ENCODE data around the gene HS6ST1. TPM values are rescaled to one million over a fixed set of nuclear protein-coding genes. Genes with fewer than 3 reads are reported as not detected.

The HS6ST1 gene
- total and polyA plus RNA-seq, 2 donors (not counting 3 experiments of a cell fraction or from before 2014, with no cell fraction given), result 12.8 to 19.4 TPM

- H2AFZ ChIP-seq (ENCODE audit: low read depth, low read length), result no peak overlapping the region
- intact Hi-C loops (cut with micrococcal nuclease) (no loop called here), dilution Hi-C loops (cut with MboI; ENCODE audit: extremely low pct_ligation_motif_present, low sequenced_read_pairs) (no loop called here)
- no peak overlapping the region for H3K9ac ChIP-seq (replicated peaks; ENCODE audit: extremely low read depth, insufficient read depth, low read length)
- FAIRE-seq (no peak), DNase-seq (ENCODE audit: low read depth, low spot score) (no peak)
- no peak overlapping the region for H3K4me3 ChIP-seq (replicated peaks in 1 of 3; ENCODE audit: insufficient read depth in 1 of 3, low read depth in 1 of 3, low read length in 3 of 3)
- H3K36me3 ChIP-seq (ENCODE audit: control insufficient read depth in 2 of 2, extremely low read depth in 1 of 2, insufficient read depth in 2 of 2, low read length in 2 of 2), result no peaks in the 10 kb centered on the region
- no peaks in the 10 kb centered on the region for H3K79me2 ChIP-seq (ENCODE audit: control insufficient read depth, insufficient read depth, low read length)
- no peak overlapping the region for H3K27ac ChIP-seq (ENCODE audit: insufficient read depth, low read depth, low read length)
- H3K9me1 ChIP-seq (replicated peaks; ENCODE audit: control insufficient read depth, extremely low read depth, insufficient read depth, low read length), result no peaks in the 10 kb centered on the region
- H3K4me1 ChIP-seq (ENCODE audit: control insufficient read depth, extremely low read depth, insufficient read depth, low read length), result peaks cover 4% of the 10 kb centered on the region
- H4K20me1 ChIP-seq (replicated peaks; ENCODE audit: control insufficient read depth, extremely low read depth, insufficient read depth, low read length), result no peaks in the 10 kb centered on the region
- TF ChIP-seq JUN (IDR thresholded peaks at IDR 0.05; ENCODE audit: borderline replicate concordance, insufficient read depth, insufficient read length, low read depth) (no peak), POLR2AphosphoS5 (IDR thresholded peaks at IDR 0.05; ENCODE audit: insufficient read depth, low read depth, low read length) (no peak), POLR2A (IDR thresholded peaks at IDR 0.05; ENCODE audit: low read depth, low read length) (no peak), MYC (IDR thresholded peaks at IDR 0.05; ENCODE audit: low read depth, low read length) (no peak), MAX (IDR thresholded peaks at IDR 0.05; ENCODE audit: insufficient read depth, insufficient read length) (no peak), CTCF (IDR thresholded peaks at IDR 0.05; ENCODE audit: extremely low read depth in 1 of 2, insufficient read depth in 1 of 2, low read depth in 1 of 2, low read length in 2 of 2) (no peak)
- ChIA-PET CTCF (no interaction called here), POLR2A (no interaction called here)
- H3K4me2 ChIP-seq (ENCODE audit: insufficient read depth, low read length), result no peak overlapping the region
- H3K9me3 ChIP-seq (replicated peaks; ENCODE audit: control insufficient read depth, insufficient read depth, low read length), result no peaks in the 10 kb centered on the region
- no TSS peak for BruUV-seq (replicated peaks)
- no peaks in the 10 kb centered on the region for H3K27me3 ChIP-seq (ENCODE audit: control insufficient read depth in 2 of 2, insufficient read depth in 2 of 2, low read length in 2 of 2)
These were observed 53.6 kb downstream of the HS6ST1 start for GRCh38 chr2:128264881-128265607.
